CD14-positive monocyte (primary cell): ENCODE data around the gene AEBP2. TPM values are rescaled to one million over a fixed set of nuclear protein-coding genes. Genes with fewer than 3 reads are reported as not detected.

Source experiments
- DNase-seq, 3 donors: peaks; one replicate each; pipeline ENCODE4 v3.0.0-alpha.2; 2011 to 2022
- H2AFZ ChIP-seq: 2 replicates; pipeline ENCODE4 v1.6.0; 2012; ENCODE audit warnings: mild to moderate bottlenecking, low read depth, low read length, inconsistent platforms; ENCODE audit not compliant: insufficient read depth, poor library complexity, severe bottlenecking
- H3K27ac ChIP-seq, 2 donors: 1 replicate in 1 of 2; 2 replicates in 1 of 2; pipeline ENCODE4 v1.5.1; 2012 to 2013; ENCODE audit warnings: low read length in 2 of 2, control low read depth in 1 of 2, inconsistent platforms in 1 of 2, low read depth in 1 of 2, mild to moderate bottlenecking in 1 of 2
- H3K27me3 ChIP-seq, 2 donors: one replicate each; pipeline versions ENCODE4 v1.6.0 to v1.6.1; 2011 to 2013; ENCODE audit warnings: low read length in 2 of 2; ENCODE audit not compliant: control insufficient read depth in 2 of 2, insufficient read depth in 2 of 2
- H3K36me3 ChIP-seq, 2 donors: replicated peaks in 1 of 2; 1 replicate in 1 of 2; 2 replicates in 1 of 2; pipeline versions ENCODE4 v1.5.1 to v1.6.1; 2012 to 2013; ENCODE audit warnings: low read length in 2 of 2, control low read depth in 1 of 2, inconsistent platforms in 1 of 2, mild to moderate bottlenecking in 1 of 2; ENCODE audit not compliant: insufficient read depth in 2 of 2, control insufficient read depth in 1 of 2
- H3K4me1 ChIP-seq, 2 donors: 1 replicate in 1 of 2; 2 replicates in 1 of 2; pipeline versions ENCODE4 v1.5.1 to v1.6.1; 2012 to 2013; ENCODE audit warnings: low read length in 2 of 2, control low read depth in 1 of 2, inconsistent platforms in 1 of 2, mild to moderate bottlenecking in 1 of 2, moderate library complexity in 1 of 2; ENCODE audit not compliant: insufficient read depth in 2 of 2, control insufficient read depth in 1 of 2
- H3K4me2 ChIP-seq: replicated peaks from 2 replicates; pipeline ENCODE3; 2012; ENCODE audit warnings: low read length, moderate library complexity, mild to moderate bottlenecking; ENCODE audit not compliant: poor library complexity, severe bottlenecking; ENCODE audit errors: extremely low read depth
- H3K4me3 ChIP-seq, 3 experiments: fragments of 200-600 bp in 1 of 3; sonication (generic) in 1 of 3; replicated peaks in 1 of 3; 1 replicate in 2 of 3; 2 replicates in 1 of 3; pipeline ENCODE4 v1.5.1; 2011 to 2013; ENCODE audit warnings: low read length in 3 of 3, mild to moderate bottlenecking in 3 of 3, control low read depth in 2 of 3, low read depth in 2 of 3, inconsistent platforms in 1 of 3, moderate library complexity in 1 of 3
- H3K79me2 ChIP-seq: 2 replicates; pipeline ENCODE4 v1.6.0; 2012; ENCODE audit warnings: mild to moderate bottlenecking, control low read depth, inconsistent platforms, low read length, moderate library complexity; ENCODE audit not compliant: insufficient read depth
- H3K9ac ChIP-seq: 2 replicates; pipeline ENCODE4 v1.6.0; 2017; ENCODE audit warnings: low read length, mild to moderate bottlenecking; ENCODE audit not compliant: insufficient read depth, poor library complexity, severe bottlenecking
- H3K9me3 ChIP-seq, 2 donors: replicated peaks in 1 of 2; 1 replicate in 1 of 2; 2 replicates in 1 of 2; pipeline versions ENCODE4 v1.5.1 to v1.6.1; 2012 to 2013; ENCODE audit warnings: low read length in 2 of 2, control low read depth in 1 of 2; ENCODE audit not compliant: control insufficient read depth in 1 of 2, insufficient read depth in 1 of 2
- H4K20me1 ChIP-seq: 2 replicates; pipeline ENCODE4 v1.6.0; 2012; ENCODE audit warnings: mild to moderate bottlenecking, low read length, control low read depth, moderate library complexity; ENCODE audit not compliant: insufficient read depth
- H3K27ac Mint-ChIP-seq, 7 donors: one replicate each; pipeline ENCODE4 v1.8.0; 2020; ENCODE audit warnings: mild to moderate bottlenecking in 7 of 7, mixed read lengths in 7 of 7, moderate library complexity in 6 of 7, inconsistent platforms in 2 of 7
- H3K27me3 Mint-ChIP-seq, 3 donors: one replicate each; pipeline ENCODE4 v1.8.0; 2021 to 2022; ENCODE audit warnings: low read depth in 3 of 3, mild to moderate bottlenecking in 3 of 3, mixed read lengths in 3 of 3, moderate library complexity in 3 of 3, inconsistent platforms in 1 of 3
- H3K36me3 Mint-ChIP-seq, 2 donors: one replicate each; pipeline ENCODE4 v1.8.0; 2020; ENCODE audit warnings: mixed read lengths in 2 of 2, inconsistent platforms in 1 of 2, mild to moderate bottlenecking in 1 of 2
- H3K4me1 Mint-ChIP-seq: one replicate; pipeline ENCODE4 v1.8.0; 2020; ENCODE audit warnings: mild to moderate bottlenecking, mixed read lengths
- H3K4me3 Mint-ChIP-seq, 2 donors: one replicate each; pipeline ENCODE4 v1.8.0; 2020; ENCODE audit warnings: mild to moderate bottlenecking in 2 of 2, mixed read lengths in 2 of 2, moderate library complexity in 1 of 2
- H3K9me3 Mint-ChIP-seq, 7 donors: one replicate each; pipeline ENCODE4 v1.8.0; 2020 to 2022; ENCODE audit warnings: mixed read lengths in 7 of 7, mild to moderate bottlenecking in 6 of 7, moderate library complexity in 6 of 7, inconsistent platforms in 2 of 7
- CTCF ChIP-seq: fragments of 200-600 bp; IDR thresholded peaks from one replicate; pipeline ENCODE4 v1.8.0; 2022; ENCODE audit warnings: antibody characterized with exemption, mild to moderate bottlenecking
- WGBS: methylation state at CpG from one replicate; pipeline ENCODE4 v1.1.5; 2013; ENCODE audit warnings: missing lambda C conversion rate; ENCODE audit not compliant: insufficient coverage; 5-methylcytosine and 5-hydroxymethylcytosine counted together
- intact Hi-C, 2 donors: fragments of 100-400 bp; cut with micrococcal nuclease; formaldehyde crosslinking; loops; one replicate each; pipeline versions ENCODE4 v1.15.0 to v1.15.1; 2023
- polyA plus RNA-seq, 3 donors: library from polyadenylated mRNA; depleted of rRNA in 1 of 3; unstranded in 2 of 3; stranded (reverse) in 1 of 3; fragments of 300-500 nt in 2 of 3; fragments of >200 nt in 1 of 3; fragmentation: Illumina TruSeq in 2 of 3; gene quantifications; 1 replicate in 2 of 3; 2 replicates in 1 of 3; pipeline ENCODE4 v1.2.3, GENCODE V29; 2012 to 2021
- small RNA-seq: library from RNA; depleted of rRNA; stranded (forward); fragments of <200 nt; gene quantifications from one replicate; pipeline ENCODE3, GENCODE V24; 2012; ENCODE audit warnings: low read depth; ENCODE audit not compliant: insufficient read length

AEBP2 gene
- polyA plus RNA-seq, 3 donors = 3.0 to 8.0 (median 4.4) TPM

- WGBS = no CpG with 5 or more reads among the region's 2 CpGs
- Mint-ChIP-seq H3K9me3 (peaks cover 0 to 2% (median 0%) of the 10 kb centered on the region in 7 donors), H3K27ac (no peak overlapping the region), H3K4me1 (no peaks in the 10 kb centered on the region), H3K27me3 (peaks cover 0 to 2% (median 0%) of the 10 kb centered on the region in 3 donors), H3K4me3 (no peak overlapping the region), H3K36me3 (peaks cover 0 to 2% of the 10 kb centered on the region in 2 donors)
- TF ChIP-seq CTCF = no peak
- intact Hi-C loops = no loop called here
- Histone ChIP-seq H3K4me1 (no peaks in the 10 kb centered on the region), H3K27ac (no peak overlapping the region), H3K36me3 (no peaks in the 10 kb centered on the region), H2AFZ (no peak overlapping the region), H3K9me3 (no peaks in the 10 kb centered on the region), H3K4me2 (no peak overlapping the region), H3K9ac (no peak overlapping the region), H3K79me2 (no peaks in the 10 kb centered on the region), H3K4me3 (no peak overlapping the region), H3K27me3 (no peaks in the 10 kb centered on the region), H4K20me1 (no peaks in the 10 kb centered on the region)
- no peak for DNase-seq
Observed at GRCh38 chr12:19553175-19553574, 113.9 kb downstream of the AEBP2 start.

DNA sequence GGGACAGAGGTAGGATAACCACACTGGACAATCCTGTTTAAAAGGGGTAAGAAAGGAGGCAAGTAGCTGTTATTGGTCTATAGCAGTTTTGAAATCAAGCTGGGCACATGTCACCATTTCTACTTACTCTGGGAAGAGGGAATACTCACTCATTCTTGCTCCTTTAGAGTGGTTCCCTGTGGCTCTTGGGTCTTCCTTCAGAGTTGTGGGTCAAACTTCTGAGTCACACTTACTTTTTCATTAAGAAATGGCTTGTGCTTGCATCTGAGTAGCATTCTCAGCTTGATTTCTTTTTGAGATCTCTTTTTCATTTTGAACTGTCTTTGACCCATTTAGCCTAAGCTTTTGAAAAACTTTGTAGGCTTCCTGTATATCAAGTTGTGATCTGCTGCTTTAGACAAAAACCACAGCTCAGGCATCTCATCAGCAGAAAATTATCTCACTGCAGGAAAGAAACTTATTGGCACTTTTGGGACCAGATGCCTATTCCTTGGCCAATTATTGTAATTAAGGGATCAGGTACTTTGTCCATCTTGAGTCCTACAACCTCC lies 122.2 kb downstream of the AEBP2 start:
- Histone ChIP-seq H2AFZ (no peak overlapping the region), H3K4me3 (no peak overlapping the region), H3K4me2 (no peak overlapping the region), H3K27ac (no peak overlapping the region), H3K36me3 (no peaks in the 10 kb centered on the region), H3K4me1 (no peaks in the 10 kb centered on the region), H4K20me1 (no peaks in the 10 kb centered on the region), H3K27me3 (no peaks in the 10 kb centered on the region), H3K79me2 (no peaks in the 10 kb centered on the region), H3K9me3 (no peaks in the 10 kb centered on the region), H3K9ac (no peak overlapping the region)
- intact Hi-C loops = no loop called here
- no peak for DNase-seq
- peaks cover 0 to 3% of the 10 kb centered on the region in 2 donors for H3K36me3 Mint-ChIP-seq
- no peak overlapping the region for H3K27ac Mint-ChIP-seq
- no peaks in the 10 kb centered on the region for H3K4me1 Mint-ChIP-seq
- no peaks in the 10 kb centered on the region for H3K27me3 Mint-ChIP-seq
- TF ChIP-seq CTCF = no peak
- peaks cover 0 to 5% (median 1%) of the 10 kb centered on the region in 7 donors for H3K9me3 Mint-ChIP-seq
- no peak overlapping the region for H3K4me3 Mint-ChIP-seq

Small RNA genes within 50 kb of the gene (small RNA-seq; reads per million reads assigned to genes)
- not detected for gene AC091805.2
- not detected for gene RNU6-254P
